Neutrophil (primary cell): ENCODE data around the gene IGFBP1.

Source experiments
- H3K27ac ChIP-seq: fragments of 200-600 bp; sonication (generic); 2 replicates; pipeline ENCODE4 v1.5.1; 2016; ENCODE audit warnings: mild to moderate bottlenecking, moderate library complexity
- H3K27me3 ChIP-seq: fragments of 200-600 bp; sonication (generic); 2 replicates; pipeline ENCODE4 v1.6.0; 2016; ENCODE audit warnings: mild to moderate bottlenecking
- H3K36me3 ChIP-seq: fragments of 200-600 bp; sonication (generic); 2 replicates; pipeline ENCODE4 v1.5.1; 2017
- H3K4me1 ChIP-seq, 2 experiments: fragments of 200-600 bp in 1 of 2; sonication (generic) in 1 of 2; 1 replicate in 1 of 2; 2 replicates in 1 of 2; pipeline versions ENCODE4 v1.5.1 to v1.6.1; 2013 to 2016; ENCODE audit warnings: low read depth in 1 of 2, low read length in 1 of 2, mild to moderate bottlenecking in 1 of 2, moderate library complexity in 1 of 2; ENCODE audit not compliant: control insufficient read depth in 1 of 2, insufficient read depth in 1 of 2
- H3K4me3 ChIP-seq, 2 experiments: fragments of 200-600 bp in 1 of 2; sonication (generic) in 1 of 2; 1 replicate in 1 of 2; 2 replicates in 1 of 2; pipeline ENCODE4 v1.5.1; 2013 to 2016; ENCODE audit warnings: low read depth in 1 of 2, low read length in 1 of 2, mild to moderate bottlenecking in 1 of 2, moderate library complexity in 1 of 2
- H3K9me3 ChIP-seq: fragments of 200-600 bp; sonication (generic); 2 replicates; pipeline ENCODE4 v1.5.1; 2016
- TF ChIP-seq, protein P1 (sequence below): fragments of 200-600 bp; sonication (generic); IDR thresholded peaks from 2 replicates; pipeline ENCODE4 v1.5.1; 2016; ENCODE audit warnings: antibody characterized with exemption

Gene IGFBP1

DNA sequence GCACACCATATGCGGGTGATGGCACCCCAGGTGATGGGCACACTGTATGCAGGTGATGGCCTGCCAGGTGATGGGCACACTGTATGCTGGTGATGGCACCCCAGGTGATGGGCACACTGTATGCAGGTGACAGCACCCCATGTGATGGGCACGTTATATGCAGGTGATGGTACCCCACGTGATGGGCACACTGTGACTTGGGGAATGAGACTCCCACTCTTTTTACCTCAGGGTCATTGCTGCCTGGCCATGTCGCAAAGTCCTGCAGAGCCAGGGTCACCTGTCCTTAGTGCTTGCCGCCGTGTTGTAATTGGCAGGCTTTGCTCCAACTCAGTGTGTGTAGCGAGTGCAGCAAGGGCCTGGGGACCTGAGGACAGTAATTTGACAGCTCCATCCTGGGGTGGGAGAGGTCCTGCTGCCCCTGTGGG is 7.8 kb upstream of the IGFBP1 start:
- H3K4me1 ChIP-seq: no peaks in the 10 kb centered on the region
- peaks cover 4% of the 10 kb centered on the region for H3K27me3 ChIP-seq
- TF ChIP-seq, protein P1, sequence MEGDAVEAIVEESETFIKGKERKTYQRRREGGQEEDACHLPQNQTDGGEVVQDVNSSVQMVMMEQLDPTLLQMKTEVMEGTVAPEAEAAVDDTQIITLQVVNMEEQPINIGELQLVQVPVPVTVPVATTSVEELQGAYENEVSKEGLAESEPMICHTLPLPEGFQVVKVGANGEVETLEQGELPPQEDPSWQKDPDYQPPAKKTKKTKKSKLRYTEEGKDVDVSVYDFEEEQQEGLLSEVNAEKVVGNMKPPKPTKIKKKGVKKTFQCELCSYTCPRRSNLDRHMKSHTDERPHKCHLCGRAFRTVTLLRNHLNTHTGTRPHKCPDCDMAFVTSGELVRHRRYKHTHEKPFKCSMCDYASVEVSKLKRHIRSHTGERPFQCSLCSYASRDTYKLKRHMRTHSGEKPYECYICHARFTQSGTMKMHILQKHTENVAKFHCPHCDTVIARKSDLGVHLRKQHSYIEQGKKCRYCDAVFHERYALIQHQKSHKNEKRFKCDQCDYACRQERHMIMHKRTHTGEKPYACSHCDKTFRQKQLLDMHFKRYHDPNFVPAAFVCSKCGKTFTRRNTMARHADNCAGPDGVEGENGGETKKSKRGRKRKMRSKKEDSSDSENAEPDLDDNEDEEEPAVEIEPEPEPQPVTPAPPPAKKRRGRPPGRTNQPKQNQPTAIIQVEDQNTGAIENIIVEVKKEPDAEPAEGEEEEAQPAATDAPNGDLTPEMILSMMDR: no peak
- no peak overlapping the region for H3K27ac ChIP-seq
- H3K4me3 ChIP-seq: no peak overlapping the region
- H3K9me3 ChIP-seq: no peaks in the 10 kb centered on the region
- H3K36me3 ChIP-seq: no peaks in the 10 kb centered on the region

DNA sequence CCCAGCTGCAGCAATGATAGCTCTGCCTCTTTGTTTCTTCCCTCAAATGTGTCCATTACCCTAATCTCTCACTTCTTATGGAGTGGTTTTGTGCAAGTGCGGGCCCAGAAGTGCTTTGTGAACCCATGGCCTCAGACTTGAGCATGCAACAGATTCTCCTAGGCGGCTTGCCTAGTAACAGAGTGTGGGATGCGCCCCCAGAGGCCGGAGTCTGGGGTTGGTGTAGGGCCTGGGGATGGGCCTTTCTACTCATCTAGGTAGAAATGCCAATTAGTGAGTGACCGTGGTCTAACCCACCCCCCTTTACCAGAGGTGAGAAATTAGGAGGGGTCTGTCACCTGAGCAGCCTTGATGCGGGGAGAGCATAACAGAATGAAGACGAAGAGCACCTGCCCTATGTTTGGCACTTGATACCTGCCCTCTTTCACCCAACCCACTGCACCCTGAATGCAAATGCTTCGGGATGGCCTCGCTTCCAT is 7.0 kb upstream of the IGFBP1 start:
- TF ChIP-seq, protein P1: no peak
- peaks cover 13% of the 10 kb centered on the region for H3K27me3 ChIP-seq
- H3K4me1 ChIP-seq: no peaks in the 10 kb centered on the region
- H3K27ac ChIP-seq: no peak overlapping the region
- no peak overlapping the region for H3K4me3 ChIP-seq
- H3K9me3 ChIP-seq: no peaks in the 10 kb centered on the region
- H3K36me3 ChIP-seq: no peaks in the 10 kb centered on the region

DNA sequence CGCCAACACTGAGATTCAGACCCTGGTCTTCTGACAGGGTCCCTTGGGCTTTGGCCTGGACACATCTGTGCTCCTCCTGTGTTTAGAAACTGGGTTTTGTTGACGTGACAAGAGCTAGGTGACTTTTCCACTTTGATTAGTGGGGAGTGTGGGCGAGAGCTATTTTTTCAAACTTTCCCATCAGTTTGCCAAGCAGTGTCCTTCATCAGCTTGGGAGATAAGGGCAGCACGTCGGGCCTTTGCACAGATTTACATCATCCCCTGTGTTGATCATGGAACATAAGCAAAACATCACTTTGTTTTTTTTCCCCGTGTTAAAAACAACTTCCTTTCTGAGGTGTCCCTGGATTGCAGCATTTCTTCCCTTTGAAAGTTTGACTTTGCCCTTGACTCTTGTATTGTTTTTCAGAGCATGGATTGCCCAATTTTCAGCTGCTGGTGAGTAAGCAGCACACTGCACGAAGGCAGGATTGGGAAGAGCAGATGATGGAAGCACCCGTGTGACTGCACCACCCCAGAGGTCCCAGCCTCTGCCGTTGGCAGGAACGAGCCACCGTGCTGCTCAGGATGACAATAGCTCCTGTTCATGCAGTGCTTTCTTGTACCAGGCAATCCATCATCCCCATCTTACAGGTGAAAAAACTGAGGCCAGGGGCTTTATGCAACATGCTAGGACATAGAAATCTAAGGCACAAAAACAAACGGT is 6.4 kb upstream of the IGFBP1 start:
- Histone ChIP-seq H3K9me3 (no peaks in the 10 kb centered on the region), H3K4me1 (no peaks in the 10 kb centered on the region), H3K4me3 (no peak overlapping the region), H3K36me3 (no peaks in the 10 kb centered on the region), H3K27ac (no peak overlapping the region), H3K27me3 (peaks cover 19% of the 10 kb centered on the region)
- TF ChIP-seq, protein P1: no peak

DNA sequence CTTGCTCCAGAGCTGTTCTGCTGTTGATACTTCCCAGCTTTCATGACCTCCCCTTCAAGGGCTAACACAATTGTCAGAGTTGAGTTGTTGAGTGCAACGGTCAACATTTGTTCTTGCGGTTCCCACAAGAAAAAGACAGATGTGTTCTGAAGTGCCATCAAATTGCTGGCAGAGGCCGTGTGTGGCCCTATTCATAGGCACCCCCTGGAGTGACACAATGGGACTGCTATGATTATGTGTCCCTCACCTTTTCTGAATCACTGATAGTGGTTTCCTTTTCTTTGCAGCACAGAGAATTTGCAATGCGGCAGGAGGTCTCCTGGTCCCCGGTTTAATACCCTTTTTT is 5.8 kb upstream of the IGFBP1 start:
- H3K27ac ChIP-seq: no peak overlapping the region

DNA sequence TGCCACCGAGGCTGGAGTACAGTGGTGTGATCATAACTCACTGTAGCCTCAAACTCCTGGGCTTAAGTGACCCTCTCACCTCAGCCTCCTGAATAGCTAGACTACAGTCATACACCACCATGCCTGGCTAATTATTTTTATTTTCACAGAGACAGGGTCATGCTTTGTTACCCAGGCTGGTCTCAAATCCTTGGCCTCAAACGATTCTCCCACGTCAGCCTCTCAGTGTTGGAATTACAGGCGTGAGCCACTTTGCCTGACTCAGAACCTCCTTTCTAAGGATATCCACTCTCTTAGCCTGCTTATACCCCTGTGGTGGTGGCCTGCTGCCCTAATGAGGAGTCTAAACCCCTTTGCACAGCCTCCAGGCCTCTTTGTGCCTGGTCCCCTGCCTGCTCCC is 4.2 kb upstream of the IGFBP1 start:
- H3K9me3 ChIP-seq: no peaks in the 10 kb centered on the region
- no peak overlapping the region for H3K27ac ChIP-seq
- H3K4me3 ChIP-seq: no peak overlapping the region
- peaks cover 41% of the 10 kb centered on the region for H3K27me3 ChIP-seq
- H3K36me3 ChIP-seq: no peaks in the 10 kb centered on the region
- no peaks in the 10 kb centered on the region for H3K4me1 ChIP-seq
- TF ChIP-seq, protein P1: no peak

More for the DNA sequence above, 5.8 kb upstream of the IGFBP1 start:
- Histone ChIP-seq H3K4me3 (no peak overlapping the region), H3K36me3 (no peaks in the 10 kb centered on the region), H3K4me1 (no peaks in the 10 kb centered on the region), H3K27me3 (peaks cover 24% of the 10 kb centered on the region), H3K9me3 (no peaks in the 10 kb centered on the region)
- TF ChIP-seq, protein P1: no peak
